ENCODE data around the gene PTCD1. TPM values are rescaled to one million over a fixed set of nuclear protein-coding genes. Genes with fewer than 3 reads are reported as not detected.
A peak's percentile ranks its signal among the peaks of the same experiment; 100 is the strongest.

The PTCD1 gene
- total RNA-seq, 1 experiment from 2014 or later: 11.8 TPM

DNA sequence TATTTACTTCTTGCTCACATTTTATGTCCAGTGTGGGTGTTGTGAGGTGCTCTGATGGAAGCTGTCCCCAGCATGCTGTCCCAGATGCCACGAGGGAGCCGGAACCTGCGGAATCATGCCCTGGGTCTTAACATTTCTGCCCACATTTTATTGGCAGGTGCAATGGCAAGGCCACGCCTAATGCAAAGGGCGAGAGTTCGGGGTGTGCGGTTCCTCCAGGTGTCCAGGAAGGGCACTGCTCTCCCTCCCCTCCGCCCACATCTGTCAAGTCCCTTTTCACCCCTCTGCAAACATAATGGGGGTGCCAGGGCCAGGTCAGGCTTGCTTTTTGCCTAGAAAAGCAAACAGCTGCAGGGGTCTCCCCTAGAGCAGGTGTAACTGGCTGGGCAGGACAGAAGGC is 46.6 kb downstream of the PTCD1 start:
- ChIA-PET CTCF (no interaction called here), POLR2A (ENCODE audit: low non-redundant PET) (no interaction called here)
- Histone ChIP-seq H3K9me3 (ENCODE audit: low read depth, low read length, poor library complexity, severe bottlenecking) (no peaks in the 10 kb centered on the region), H3K4me1 (ENCODE audit: insufficient read depth, low read length, poor library complexity, severe bottlenecking) (peaks cover 4% of the 10 kb centered on the region), H3K4me3 (ENCODE audit: low read depth, low read length, poor library complexity, severe bottlenecking) (peak overlapping the region; percentile 63), H3K27me3 (replicated peaks; ENCODE audit: insufficient read depth, low read depth, low read length, poor library complexity) (no peaks in the 10 kb centered on the region), H3K27ac (ENCODE audit: low read depth, low read length, poor library complexity, severe bottlenecking) (no peak overlapping the region), H3K36me3 (ENCODE audit: insufficient read depth, low read length, poor library complexity, severe bottlenecking) (peaks cover 20% of the 10 kb centered on the region)
- no TSS peak for BruUV-seq (replicated peaks)
- intact Hi-C loops (cut with micrococcal nuclease; ENCODE audit: unreplicated experiment): no loop called here
- TF ChIP-seq, protein P1, sequence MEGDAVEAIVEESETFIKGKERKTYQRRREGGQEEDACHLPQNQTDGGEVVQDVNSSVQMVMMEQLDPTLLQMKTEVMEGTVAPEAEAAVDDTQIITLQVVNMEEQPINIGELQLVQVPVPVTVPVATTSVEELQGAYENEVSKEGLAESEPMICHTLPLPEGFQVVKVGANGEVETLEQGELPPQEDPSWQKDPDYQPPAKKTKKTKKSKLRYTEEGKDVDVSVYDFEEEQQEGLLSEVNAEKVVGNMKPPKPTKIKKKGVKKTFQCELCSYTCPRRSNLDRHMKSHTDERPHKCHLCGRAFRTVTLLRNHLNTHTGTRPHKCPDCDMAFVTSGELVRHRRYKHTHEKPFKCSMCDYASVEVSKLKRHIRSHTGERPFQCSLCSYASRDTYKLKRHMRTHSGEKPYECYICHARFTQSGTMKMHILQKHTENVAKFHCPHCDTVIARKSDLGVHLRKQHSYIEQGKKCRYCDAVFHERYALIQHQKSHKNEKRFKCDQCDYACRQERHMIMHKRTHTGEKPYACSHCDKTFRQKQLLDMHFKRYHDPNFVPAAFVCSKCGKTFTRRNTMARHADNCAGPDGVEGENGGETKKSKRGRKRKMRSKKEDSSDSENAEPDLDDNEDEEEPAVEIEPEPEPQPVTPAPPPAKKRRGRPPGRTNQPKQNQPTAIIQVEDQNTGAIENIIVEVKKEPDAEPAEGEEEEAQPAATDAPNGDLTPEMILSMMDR (conservative IDR thresholded peaks at IDR 0.05; ENCODE audit: low read depth, low read length): no peak
- TF ChIP-seq EZH2 (IDR thresholded peaks at IDR 0.05; ENCODE audit: borderline replicate concordance, low read depth, low read length, poor library complexity, severe bottlenecking): no peak
- DNase-seq (ENCODE audit: low spot score): no peak

DNA sequence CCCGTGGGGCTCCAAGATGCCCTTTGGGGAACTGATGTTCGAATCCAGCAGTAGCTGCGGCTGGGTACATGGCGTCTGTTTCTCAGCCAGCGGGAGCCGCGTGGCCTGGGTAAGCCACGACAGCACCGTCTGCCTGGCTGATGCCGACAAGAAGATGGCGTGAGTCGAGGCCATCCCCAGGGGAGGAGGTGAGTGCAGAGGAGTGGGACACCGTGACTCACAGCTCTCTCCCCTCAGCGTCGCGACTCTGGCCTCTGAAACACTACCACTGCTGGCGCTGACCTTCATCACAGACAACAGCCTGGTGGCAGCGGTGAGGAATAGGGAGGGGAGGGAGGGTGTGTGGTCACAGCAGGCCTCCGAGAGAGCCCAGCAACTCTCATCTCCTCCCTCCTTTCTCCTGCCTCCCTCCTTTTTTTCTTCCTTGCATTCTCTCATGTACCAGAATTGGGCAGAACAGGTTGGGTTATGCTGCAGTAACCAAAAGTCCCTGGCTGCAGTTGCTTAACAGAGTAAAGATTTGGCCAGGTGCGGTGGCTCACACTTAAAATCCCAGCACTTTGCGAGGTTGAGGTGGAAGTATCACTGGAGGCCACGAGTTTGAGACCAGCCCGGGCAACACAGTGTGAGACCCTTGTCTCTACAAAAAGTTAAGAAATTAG is 47.5 kb downstream of the PTCD1 start:
- no peak overlapping the region for H3K4me3 ChIP-seq (ENCODE audit: low read depth, low read length, poor library complexity, severe bottlenecking)
- H3K27ac ChIP-seq (ENCODE audit: low read depth, low read length, poor library complexity, severe bottlenecking): no peak overlapping the region
- no TSS peak for BruUV-seq (replicated peaks)
- CTCF ChIA-PET: no interaction called here
- TF ChIP-seq, protein P1 (conservative IDR thresholded peaks at IDR 0.05; ENCODE audit: low read depth, low read length): no peak
- TF ChIP-seq EZH2 (IDR thresholded peaks at IDR 0.05; ENCODE audit: borderline replicate concordance, low read depth, low read length, poor library complexity, severe bottlenecking): no peak
- no peaks in the 10 kb centered on the region for H3K9me3 ChIP-seq (ENCODE audit: low read depth, low read length, poor library complexity, severe bottlenecking)
- H3K27me3 ChIP-seq (replicated peaks; ENCODE audit: insufficient read depth, low read depth, low read length, poor library complexity): no peaks in the 10 kb centered on the region
- POLR2A ChIA-PET (ENCODE audit: low non-redundant PET): no interaction called here
- H3K4me1 ChIP-seq (ENCODE audit: insufficient read depth, low read length, poor library complexity, severe bottlenecking): peaks cover 4% of the 10 kb centered on the region
- peaks cover 15% of the 10 kb centered on the region for H3K36me3 ChIP-seq (ENCODE audit: insufficient read depth, low read length, poor library complexity, severe bottlenecking)
- intact Hi-C loops (cut with micrococcal nuclease; ENCODE audit: unreplicated experiment): no loop called here
- DNase-seq (ENCODE audit: low spot score): no peak

GRCh38 chr7:99389772-99390171 is 48.8 kb downstream of the PTCD1 start:
- DNase-seq (ENCODE audit: low spot score): no peak
- ChIA-PET CTCF (no interaction called here), POLR2A (ENCODE audit: low non-redundant PET) (no interaction called here)
- no peaks in the 10 kb centered on the region for H3K27me3 ChIP-seq (replicated peaks; ENCODE audit: insufficient read depth, low read depth, low read length, poor library complexity)
- peaks cover 10% of the 10 kb centered on the region for H3K36me3 ChIP-seq (ENCODE audit: insufficient read depth, low read length, poor library complexity, severe bottlenecking)
- no TSS peak for BruUV-seq (replicated peaks)
- H3K27ac ChIP-seq (ENCODE audit: low read depth, low read length, poor library complexity, severe bottlenecking): no peak overlapping the region
- peaks cover 4% of the 10 kb centered on the region for H3K4me1 ChIP-seq (ENCODE audit: insufficient read depth, low read length, poor library complexity, severe bottlenecking)
- no peaks in the 10 kb centered on the region for H3K9me3 ChIP-seq (ENCODE audit: low read depth, low read length, poor library complexity, severe bottlenecking)
- intact Hi-C loops (cut with micrococcal nuclease; ENCODE audit: unreplicated experiment): no loop called here
- H3K4me3 ChIP-seq (ENCODE audit: low read depth, low read length, poor library complexity, severe bottlenecking): no peak overlapping the region
- TF ChIP-seq EZH2 (IDR thresholded peaks at IDR 0.05; ENCODE audit: borderline replicate concordance, low read depth, low read length, poor library complexity, severe bottlenecking): no peak
- TF ChIP-seq, protein P1 (conservative IDR thresholded peaks at IDR 0.05; ENCODE audit: low read depth, low read length): no peak

Data from A673 (cell line).